Measurements from ENCODE around the gene MASP2.
"Not testable (repeated sequence)": the region's sequence is repeated elsewhere in the genome, so short reads cannot be mapped to it uniquely, and the experiment has no call there.

Gene MASP2

DNA sequence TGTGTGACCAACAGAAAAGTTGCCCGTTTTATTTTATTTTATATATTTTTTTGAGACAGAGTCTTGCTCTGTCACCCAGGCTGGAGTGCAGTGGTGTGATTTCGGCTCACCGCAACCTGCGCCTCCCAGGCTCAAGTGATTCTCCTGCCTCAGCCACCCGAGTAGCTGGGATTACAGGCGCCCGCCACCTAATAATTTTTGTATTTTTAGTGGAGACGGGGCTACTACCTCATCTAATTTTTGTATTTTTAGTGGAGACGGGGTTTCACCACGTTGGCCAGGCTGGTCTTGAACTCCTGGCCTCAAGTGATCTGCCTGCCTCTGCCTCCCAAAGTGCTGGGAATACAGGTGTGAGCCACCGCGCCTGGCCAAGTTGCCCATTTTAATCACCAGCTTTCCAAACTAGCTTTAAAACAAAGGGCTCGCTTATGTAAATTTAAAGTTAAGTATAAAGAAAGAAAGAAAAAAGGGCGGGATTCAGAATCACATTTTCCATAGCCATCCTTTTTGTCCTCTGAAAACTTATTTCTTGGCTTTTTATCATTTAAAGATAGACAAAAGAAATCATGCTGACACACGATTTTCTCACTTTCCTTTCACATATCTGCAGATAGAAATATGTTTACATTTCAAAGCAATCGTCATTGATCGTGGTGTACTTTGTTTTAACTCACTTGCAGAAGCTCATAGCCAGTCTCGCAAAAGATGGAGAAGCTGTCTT is 9.9 kb downstream of the MASP2 start:
- DNase-seq, result not testable (repeated sequence)

DNA sequence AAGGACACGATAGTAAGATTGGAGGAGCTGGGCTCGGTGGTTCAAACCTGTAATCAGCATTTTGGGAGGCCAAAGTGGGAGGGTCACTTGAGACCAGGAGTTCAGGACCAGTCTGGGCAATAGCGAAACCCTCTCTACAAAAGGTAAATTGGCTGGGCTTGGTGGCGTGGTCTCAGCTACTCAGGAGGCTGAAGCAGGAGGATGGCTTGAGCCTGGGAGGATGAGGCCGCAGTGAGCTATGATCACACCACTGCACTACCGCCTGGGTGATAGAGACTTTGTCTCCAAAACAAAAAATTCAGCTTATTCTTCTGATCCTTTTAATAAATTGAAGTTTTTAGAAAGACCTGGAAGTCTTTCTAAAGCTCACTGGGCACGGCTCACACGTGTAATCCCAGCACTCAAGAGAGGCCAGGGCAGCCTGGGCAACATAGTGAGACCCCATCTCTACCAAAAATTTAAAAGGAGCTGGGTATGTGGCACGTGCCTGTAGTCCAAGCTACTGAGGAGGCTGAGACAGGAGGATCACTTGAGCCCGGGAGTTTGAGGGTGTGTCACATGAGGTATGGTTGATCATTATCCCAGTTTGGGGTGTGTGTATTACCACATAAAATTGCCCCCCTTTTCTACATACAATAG is 15.3 kb downstream of the MASP2 start:
- no peak for DNase-seq

DNA sequence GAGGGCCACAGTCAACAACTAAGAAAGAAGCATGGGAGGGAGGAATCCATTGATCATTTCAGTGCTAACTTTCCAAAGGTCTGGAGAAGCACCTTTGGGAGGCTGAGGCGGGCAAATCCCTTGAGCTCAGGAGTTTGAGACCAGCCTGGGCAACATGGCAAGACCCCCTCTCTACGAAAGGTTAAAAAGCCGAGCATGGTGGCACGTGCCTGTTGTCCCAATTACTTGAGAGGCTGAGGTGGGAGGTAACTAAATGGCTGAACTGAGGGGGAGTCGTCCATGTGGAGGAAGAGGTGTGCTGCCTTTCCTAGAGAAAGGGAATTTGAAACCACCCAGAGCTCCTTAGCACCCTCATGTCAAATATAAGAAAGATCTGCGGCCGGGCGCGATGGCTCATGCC is 16.2 kb downstream of the MASP2 start:
- no peak for DNase-seq

DNA sequence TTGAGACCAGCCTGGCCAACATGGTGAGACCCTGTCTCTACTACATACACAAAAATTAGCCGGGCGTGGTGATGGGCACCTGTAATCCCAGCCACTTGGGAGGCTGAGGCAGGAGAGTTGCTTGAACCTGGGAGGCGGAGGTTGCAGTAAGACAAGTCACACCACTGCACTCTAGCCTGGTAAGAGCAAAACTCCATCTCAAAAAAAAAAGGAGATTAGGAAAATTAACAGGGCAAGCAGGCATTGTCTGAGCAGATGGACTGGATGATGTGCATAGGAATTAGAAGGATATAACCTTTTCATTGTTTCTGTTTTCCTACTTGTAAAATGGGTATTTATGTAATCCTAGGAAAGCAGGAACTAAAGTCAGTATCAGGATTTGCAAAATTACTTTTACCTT is 19.0 kb downstream of the MASP2 start:
- no peak for DNase-seq

DNA sequence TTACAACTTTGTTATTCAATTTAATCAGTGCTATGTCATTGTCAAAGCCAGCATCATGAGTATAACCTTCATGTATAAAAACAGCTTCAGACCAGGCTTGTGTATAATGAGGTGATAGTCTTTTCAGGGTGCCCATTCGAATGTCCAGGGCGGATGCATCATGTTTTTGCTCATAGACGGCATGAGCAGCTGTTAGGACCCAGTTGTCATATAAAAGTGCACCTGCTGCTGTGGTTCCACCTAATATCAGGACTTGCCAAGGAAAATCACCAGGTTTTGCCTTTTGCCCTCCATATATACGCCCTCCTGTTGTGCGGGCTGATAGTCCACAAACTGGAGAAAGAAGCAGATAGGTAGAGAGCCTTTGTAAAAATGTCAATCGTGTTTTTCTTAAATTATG is 19.7 kb downstream of the MASP2 start:
- DNase-seq, result no peak

DNA sequence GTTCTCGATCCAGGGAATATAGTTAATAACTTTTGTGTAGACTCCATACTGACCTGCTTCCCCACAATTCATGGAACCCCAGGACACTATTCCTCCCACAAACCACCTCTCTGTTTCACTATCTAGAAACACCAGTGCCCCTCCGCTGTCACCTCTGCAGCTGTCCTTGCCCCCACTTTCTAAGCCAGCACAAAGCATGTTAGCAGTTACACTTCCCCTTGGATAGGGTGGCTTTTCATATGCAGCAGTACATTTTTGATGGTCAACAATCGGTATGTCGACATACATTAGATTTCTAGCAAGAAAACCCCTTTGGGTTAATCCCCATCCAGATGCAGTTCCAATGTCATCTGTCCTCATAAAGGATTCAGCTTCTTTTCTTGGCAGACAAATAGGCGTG is 20.1 kb downstream of the MASP2 start:
- no peak for DNase-seq

DNA sequence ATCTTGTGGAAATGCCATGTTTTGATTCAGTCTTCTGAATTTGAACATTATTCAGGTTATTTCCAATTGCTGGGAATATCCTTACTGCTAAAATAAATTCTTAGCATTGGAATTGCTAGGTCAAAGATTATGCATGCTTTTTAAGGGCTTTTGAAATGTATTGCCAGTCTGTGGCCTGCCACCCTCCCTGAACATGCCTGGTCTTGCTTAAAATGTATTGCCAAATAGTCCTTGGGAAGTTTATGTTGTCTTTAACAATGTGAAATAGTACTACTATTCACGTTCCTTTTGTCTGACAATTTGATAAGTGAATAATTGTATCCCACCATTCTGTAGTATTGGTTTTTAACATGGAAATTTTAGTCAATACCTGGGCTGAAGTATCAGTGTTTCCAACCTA is 21.0 kb downstream of the MASP2 start:
- DNase-seq, result no peak

DNA sequence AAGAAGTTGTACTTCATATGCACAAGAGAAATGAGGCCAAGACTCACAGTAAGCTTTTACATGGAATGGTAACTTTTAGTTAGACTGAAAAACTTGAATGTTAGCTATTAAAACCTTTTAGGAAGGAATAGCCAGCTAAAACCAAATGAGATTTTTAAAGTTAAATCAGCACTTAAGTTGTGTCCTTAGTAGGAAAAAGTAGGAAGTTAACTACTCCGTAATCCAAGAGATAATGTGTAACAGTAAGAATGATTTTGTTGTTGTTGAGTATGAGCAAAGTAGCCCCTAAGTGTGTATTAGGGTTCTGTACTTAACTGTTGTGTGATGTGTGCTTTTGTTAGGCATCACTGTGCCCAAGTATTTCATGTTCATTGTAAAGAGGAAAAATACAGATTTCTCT is 21.4 kb downstream of the MASP2 start:
- no peak for DNase-seq

DNA sequence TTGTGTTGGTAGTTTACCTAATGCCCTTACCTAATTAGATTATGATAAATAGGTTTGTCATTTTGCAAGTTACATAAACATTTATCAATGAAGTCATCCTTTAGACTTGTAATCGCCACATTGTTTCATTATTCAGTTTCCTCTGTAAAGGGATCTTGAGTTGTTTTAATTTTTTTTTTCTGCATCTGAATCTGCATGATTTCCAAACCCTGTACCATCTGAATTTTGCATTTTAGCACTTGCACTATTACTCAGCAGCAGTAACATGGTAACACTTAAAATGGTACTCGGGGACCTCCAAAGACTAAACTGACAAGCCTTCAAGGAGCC is 22.2 kb downstream of the MASP2 start:
- DNase-seq, result no peak

DNA sequence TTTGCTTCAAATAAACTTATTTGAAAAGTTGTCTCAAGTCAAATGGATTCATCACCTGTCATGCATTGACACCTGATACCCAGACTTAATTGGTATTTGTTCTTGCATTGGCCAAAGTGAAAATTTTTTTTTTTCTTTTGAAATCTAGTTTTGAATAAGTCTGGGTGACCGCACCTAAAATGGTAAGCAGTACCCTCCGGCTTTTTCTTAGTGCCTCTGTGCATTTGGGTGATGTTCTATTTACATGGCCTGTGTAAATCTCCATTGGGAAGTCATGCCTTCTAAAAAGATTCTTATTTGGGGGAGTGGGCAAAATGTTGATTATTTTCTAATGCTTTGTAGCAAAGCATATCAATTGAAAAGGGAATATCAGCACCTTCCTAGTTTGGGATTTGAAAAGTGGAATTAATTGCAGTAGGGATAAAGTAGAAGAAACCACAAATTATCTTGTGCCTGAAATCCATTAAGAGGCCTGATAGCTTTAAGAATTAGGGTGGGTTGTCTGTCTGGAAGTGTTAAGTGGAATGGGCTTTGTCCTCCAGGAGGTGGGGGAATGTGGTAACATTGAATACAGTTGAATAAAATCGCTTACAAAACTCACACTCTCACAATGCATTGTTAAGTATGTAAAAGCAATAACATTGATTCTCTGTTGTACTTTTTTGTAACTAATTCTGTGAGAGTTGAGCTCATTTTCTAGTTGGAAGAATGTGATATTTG is 22.7 kb downstream of the MASP2 start:
- no peak for DNase-seq

DNA sequence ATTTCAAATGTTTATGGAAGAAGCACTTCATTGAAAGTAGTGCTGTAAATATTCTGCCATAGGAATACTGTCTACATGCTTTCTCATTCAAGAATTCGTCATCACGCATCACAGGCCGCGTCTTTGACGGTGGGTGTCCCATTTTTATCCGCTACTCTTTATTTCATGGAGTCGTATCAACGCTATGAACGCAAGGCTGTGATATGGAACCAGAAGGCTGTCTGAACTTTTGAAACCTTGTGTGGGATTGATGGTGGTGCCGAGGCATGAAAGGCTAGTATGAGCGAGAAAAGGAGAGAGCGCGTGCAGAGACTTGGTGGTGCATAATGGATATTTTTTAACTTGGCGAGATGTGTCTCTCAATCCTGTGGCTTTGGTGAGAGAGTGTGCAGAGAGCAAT is 23.8 kb downstream of the MASP2 start:
- DNase-seq, result no peak

DNA sequence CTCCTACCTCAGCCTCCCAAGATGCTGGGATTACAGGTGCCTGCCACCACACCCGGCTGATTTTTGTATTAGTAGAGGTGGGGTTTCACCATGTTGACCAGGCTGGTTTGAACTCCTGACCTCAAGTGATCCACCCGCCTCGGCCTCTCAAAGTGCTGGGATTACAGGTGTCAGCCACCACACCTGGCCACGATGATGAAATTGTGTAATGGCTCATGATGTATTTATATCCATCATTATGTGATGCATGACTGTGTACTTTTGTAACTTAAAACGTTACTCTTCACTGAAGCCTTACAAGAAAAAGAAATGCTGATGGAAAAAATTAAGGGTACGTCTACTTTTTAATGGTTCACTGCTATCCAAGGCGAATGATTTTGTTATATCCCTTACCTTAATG is 27.1 kb downstream of the MASP2 start:
- no peak for DNase-seq

DNA sequence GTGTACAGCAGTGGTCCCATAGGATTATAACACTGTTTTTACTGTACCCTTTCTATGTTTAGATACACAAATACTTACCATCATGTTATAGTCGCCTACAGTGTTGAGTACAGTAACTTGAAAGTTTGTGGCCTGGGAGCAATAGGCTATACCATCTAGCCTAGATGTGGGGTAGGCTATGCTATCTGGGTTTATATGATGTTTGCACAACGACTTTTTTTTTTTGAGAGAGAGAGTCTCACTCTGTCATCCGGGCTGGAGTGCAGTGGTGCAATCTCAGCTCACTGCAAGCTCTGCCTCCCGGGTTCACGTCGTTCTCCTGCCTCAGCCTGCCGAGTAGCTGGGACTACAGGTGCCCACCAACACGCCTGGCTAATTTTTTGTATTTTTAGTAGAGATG is 27.7 kb downstream of the MASP2 start:
- DNase-seq, result not testable (repeated sequence)

DNA sequence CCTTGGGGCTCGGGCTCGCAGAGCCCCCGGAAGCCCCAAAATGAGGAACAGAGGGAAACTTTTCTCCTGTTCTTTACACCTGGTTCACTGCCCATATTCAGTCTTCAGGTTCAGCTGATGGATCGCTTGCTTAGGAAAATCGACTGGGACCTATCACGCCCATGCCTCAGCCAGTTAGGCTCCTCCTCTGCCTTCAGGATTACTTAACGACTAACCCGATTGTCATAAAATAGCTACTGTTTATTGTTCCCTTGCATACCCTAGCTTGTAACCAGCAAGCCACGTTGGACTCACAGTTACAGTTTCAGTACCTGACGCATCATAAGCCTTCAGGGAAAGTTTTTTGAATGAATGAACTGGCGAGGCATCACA is 33.9 kb downstream of the MASP2 start:
- DNase-seq, result no peak

DNA sequence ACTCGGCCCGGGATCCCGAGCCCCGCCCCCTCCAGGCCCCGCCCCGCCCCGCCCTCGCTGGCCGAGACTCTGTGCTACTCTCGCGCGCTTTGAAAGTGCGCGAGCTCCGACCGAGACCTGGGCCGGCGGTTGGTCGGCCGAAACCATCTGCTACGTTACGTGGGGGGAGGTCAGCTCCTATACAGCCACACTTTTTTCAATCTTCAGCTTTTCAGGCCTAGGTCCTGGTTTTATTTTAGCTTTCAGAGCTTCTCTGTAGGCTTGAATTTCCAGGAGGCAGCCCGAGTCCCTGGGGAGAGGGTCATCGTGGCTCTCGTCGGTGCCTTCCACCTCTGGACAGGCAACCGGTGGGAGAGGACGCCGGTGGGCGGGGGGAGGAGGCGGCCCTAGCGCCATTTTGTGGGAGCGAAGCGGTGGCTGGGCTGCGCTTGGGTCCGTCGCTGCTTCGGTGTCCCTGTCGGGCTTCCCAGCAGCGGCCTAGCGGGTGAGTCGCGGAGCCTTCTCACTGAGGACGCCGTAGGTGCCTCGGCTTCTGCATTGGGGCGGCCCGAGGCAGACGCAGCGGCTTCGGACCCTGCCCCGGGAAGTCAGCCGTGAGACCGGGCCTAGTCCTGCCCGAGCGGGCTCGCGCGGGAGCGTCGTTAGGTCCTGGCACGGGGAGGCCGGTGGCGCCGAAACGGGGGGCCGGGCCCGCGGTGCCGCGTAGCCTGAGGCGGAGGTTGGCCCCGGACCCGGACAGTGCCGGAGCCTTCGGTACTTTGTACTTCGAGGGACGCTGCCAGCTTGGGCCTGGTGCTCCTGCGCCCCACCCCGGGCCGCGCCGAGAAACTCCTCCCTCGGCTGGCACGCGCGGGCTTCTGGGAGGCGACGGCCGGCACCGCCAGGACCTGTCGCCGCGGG is 34.5 kb downstream of the MASP2 start, which contains the start of gene TARDBP:
TSS of gene TARDBP (plus strand) at position 395 of the 900 bp plus-strand sequence. CDS start 1,074 bp downstream, outside the sequence.
- peak; percentile 82 for DNase-seq

DNA sequence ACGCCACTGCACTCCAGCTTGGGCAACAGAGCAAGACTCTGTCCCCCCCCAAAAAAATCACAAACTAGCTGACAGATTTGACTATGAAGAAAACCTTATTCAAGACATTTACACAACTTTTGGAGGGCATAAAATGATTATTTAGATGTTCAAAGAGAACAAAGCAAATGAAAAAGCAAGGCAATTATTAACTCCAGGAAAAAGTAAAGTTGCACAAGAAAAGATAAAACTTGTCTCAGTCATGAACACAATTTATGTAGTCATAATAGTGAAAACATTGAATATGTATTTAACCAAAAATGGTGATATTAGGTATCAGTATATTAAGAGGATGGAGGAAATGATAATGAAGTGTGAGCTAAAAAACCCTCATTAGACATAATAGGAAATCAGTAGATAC is 46.5 kb downstream of the MASP2 start:
- DNase-seq, result no peak

DNA sequence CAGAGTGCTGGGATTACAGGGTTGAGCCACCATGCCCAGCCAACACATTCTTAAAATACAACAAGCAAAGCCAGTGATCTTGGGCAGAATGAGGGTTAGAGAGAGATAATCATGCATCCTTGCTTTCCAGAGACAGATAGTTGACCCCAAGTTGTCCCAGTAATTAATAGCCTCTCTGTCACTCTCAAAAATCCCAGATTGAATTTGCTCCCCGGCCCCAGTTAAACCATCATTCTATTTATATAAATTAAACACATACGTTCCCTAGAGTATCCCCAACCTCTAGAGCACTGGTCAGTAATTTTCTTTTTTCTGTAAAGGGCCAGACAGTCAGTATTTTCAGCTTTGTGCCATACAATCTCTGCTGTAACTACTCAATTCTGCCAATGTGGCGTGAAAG is 50.9 kb downstream of the MASP2 start:
- DNase-seq, result no peak

DNA sequence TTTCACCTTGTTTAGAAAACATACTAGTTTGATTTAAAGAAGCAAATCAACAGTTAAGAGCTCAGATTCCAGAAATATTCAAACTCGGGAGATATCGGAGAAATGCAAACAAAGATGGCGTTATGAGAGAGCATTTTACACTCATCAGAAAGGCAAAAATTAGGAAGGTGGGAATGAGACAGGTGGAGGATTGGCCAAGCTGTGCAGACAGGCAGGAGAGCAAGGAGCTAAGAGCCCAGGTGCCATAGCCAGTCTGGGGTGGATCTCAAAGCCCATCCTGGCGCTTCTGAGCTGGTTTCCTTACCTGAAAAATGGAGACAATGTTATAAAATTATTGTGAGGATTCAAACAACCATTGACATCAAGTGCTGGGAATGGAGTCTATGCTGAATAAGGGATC is 54.2 kb downstream of the MASP2 start:
- no peak for DNase-seq

DNA sequence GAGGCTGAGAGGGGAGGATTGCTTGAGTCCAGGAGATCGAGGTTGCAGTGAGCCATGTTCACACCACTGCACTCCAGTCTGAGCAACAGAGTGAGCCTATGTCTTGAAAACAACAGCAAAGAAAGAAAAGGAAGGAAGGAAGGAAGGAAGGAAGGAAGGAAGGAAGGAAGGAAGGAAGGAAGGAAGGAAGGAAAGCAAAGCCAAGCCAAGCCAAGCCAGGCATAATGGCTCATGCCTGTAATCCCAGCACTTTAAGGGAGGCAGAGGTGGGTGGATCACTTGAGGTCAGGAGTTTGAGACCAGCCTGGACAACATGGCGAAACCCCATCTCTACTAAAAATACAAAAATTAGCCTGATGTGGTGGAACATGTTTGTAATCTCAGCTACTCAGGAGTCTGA is 55.0 kb downstream of the MASP2 start:
- DNase-seq, result not testable (repeated sequence)

DNA sequence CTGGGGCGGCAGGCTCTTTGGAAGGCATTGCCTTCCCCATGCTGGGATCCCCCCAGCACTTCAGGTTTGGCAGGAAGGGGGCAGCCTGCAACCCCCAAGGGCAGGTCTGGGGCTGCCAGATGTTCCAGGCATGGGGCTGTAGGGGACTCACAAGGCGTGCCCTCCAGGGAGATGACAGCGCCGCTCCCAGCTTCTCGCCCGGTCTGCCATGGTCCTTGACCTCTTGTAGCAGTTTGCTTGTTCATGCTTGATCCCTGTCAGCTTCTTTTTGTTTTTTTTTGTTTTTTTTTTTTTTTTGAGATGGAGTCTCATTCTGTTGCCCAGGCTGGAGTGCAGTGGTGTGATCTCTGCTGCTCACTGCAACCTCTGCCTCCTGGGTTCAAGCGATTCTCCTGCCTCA is 56.2 kb downstream of the MASP2 start:
- no peak for DNase-seq

DNA sequence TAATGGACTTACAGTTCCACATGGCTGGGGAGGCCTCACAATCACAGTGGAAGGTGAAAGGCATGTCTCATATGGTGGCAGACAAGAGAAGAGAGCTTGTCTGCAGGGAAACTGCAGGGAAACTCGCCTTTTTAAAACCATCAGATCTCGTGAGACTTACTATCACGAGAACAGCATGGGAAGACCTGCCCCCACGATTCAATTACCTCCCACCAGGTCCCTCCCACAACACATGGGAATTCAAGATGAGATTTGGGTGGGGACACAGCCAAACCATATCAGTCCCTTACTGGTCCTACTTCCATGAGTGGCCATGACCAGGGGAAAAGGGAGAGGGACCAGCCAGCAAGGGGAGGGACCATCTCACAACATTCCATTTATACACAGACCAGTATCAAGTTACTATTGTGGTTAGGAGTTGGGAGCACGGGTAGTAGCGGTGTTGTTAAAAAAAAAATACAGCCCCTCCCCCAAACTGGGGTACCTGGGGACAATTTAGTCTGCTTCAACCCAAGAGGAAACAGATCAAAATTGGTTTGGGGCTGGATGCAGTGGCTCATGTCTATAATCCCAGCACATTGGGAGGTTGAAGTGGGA is 57.0 kb downstream of the MASP2 start:
- DNase-seq, result not testable (repeated sequence)

DNA sequence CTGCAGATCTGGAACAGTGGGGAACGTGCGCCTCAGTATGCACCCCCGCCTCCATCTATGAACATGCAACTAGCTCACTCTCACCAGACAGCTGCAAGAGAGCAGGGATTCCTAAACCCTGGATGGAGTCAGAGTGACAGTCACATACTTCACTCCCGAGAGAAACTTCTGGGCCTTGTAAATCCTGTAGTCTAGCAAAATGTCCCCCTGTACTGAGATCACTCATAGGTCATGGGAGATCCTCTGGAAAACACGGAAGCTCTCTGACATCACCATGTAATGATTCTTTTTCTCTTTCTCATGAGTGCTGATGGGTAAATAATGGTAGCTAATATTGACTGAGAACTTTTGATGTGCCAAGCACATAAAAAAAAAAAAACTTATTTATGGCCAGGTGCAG is 57.9 kb downstream of the MASP2 start:
- DNase-seq, result no peak
